Right lobe of liver (tissue), 6 donors: ENCODE data around the gene BABAM1. TPM values are rescaled to one million over a fixed set of nuclear protein-coding genes. Genes with fewer than 3 reads are reported as not detected.

ENCODE experiments used
- ATAC-seq, 4 donors: fragments of 200-7000 bp; cut with Tn5 transposase; one replicate each; pipeline ENCODE4 v1.9.1; 2020; ENCODE audit warnings: mild to moderate bottlenecking in 4 of 4, moderate library complexity in 4 of 4
- DNase-seq, 3 donors: peaks; one replicate each; pipeline ENCODE4 v3.0.0-alpha.2; 2020
- H3K27ac ChIP-seq, 3 donors: fragments of 200-600 bp; one replicate each; pipeline ENCODE4 v1.8.0; 2022
- H3K27me3 ChIP-seq, 2 donors: fragments of 200-600 bp; one replicate each; pipeline ENCODE4 v1.8.0; 2022
- H3K36me3 ChIP-seq, 4 donors: fragments of 200-600 bp; sonication (generic) in 1 of 4; one replicate each; pipeline versions ENCODE4 v1.5.1 to v1.8.0; 2017 to 2022; ENCODE audit warnings: control low read depth in 1 of 4
- H3K4me1 ChIP-seq, 4 donors: fragments of 200-600 bp; sonication (generic) in 1 of 4; one replicate each; pipeline versions ENCODE4 v1.5.1 to v1.8.0; 2017 to 2022; ENCODE audit warnings: control low read depth in 1 of 4
- H3K4me3 ChIP-seq, 3 donors: fragments of 200-600 bp; one replicate each; pipeline ENCODE4 v1.8.0; 2022
- H3K9me3 ChIP-seq, 4 donors: fragments of 200-600 bp; sonication (generic) in 1 of 4; one replicate each; pipeline versions ENCODE4 v1.5.1 to v1.8.0; 2017 to 2022; ENCODE audit warnings: control low read depth in 1 of 4
- CTCF ChIP-seq, 4 donors: fragments of 200-600 bp in 3 of 4; fragments of 450-650 bp in 1 of 4; IDR thresholded peaks; one replicate each; pipeline versions ENCODE4 v1.5.1 to v1.8.0; 2016 to 2022; ENCODE audit warnings: antibody characterized with exemption in 4 of 4, mild to moderate bottlenecking in 2 of 4
- POLR2A ChIP-seq: fragments of 450-650 bp; IDR thresholded peaks from one replicate; pipeline ENCODE4 v1.6.1; 2017; ENCODE audit warnings: antibody characterized with exemption, mild to moderate bottlenecking
- WGBS: methylation state at CpG from one replicate; pipeline ENCODE4 v1.1.6; 2018; ENCODE audit warnings: low coverage, low lambda C conversion rate; ENCODE audit not compliant: insufficient coverage; ENCODE audit errors: missing lambda C conversion rate; 5-methylcytosine and 5-hydroxymethylcytosine counted together
- intact Hi-C, 2 donors: fragments of 100-400 bp; cut with DNase I; formaldehyde crosslinking; loops; one replicate each; pipeline versions ENCODE4 v1.11.2 to v1.14.1; 2022
- total RNA-seq, 6 experiments: library from RNA; depleted of rRNA in 2 of 6; stranded (reverse); fragments of >200 nt in 2 of 6; fragmentation: NEBNext Ultra II Directional in 3 of 6; extraction: Animal tissue kit (Norgen Biotek cat#: 25700) in 3 of 6; gene quantifications; one replicate each; pipeline versions ENCODE4 v1.1.0 to v1.2.4, GENCODE V29; 2016 to 2023
- donor health status: DM: no; HTN: yes; CAD: no.
- donor health status: DM: no; HTN: no; CAD: no.
- donor health status: DM: no; HTN: no; CAD: no.
- donor health status: DM: no; HTN: yes; CAD: no.
- donor health status: DM: no; HTN: yes; CAD: no.

BABAM1 gene
- total RNA-seq, 6 experiments from 2014 or later = 29.2 to 51.3 (median 37.9) TPM

DNA sequence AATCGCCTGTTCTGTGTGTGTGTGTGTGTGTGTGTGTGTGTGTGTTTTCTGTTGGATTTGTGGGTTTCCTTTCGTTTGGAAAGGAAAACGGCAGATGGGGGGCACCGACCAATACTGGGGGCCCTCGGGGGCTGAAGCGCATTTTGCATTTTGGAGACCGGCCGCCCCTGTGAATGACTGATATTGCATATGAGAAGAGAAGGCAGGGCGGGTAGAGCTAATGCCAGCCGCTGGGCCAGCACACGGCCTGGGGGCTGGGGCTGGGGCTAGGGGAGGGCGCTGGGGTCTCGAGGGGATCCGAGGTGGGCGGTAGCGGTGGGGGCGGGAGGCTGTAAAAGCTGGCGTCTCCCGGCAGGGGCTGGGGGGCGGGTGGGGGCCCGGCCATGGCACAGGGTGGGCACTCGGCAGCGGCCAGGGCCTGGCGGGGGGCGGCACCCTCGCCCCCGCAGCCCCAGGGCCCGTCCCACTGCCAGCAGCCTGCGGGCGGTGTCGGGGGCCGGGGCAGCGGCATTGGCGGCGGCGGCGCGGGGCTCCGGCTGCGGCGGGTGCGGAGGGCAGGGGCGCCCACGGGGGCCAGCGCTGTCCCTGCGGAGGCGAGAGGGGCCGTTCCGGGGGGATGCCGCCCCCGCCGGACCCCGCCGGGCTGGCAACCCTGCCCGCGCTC, 56.2 kb downstream of the BABAM1 start:
- no peak overlapping the region for H3K4me3 ChIP-seq
- intact Hi-C loops = no loop called here
- H3K36me3 ChIP-seq = peaks cover 0 to 16% (median 6%) of the 10 kb centered on the region in 4 donors
- TF ChIP-seq CTCF (IDR thresholded peaks at IDR 0.05) (no peak), POLR2A (no peak)
- no peaks in the 10 kb centered on the region for H3K27me3 ChIP-seq
- H3K4me1 ChIP-seq = peaks cover 0 to 24% (median 10%) of the 10 kb centered on the region in 4 donors
- H3K9me3 ChIP-seq = no peaks in the 10 kb centered on the region
- WGBS = 44% methylated on average over 12 of the region's 56 CpGs
- DNase-seq (no peak), ATAC-seq (no peak)
- no peak overlapping the region for H3K27ac ChIP-seq

GRCh38 chr19:17323964-17324332, 56.7 kb downstream of the BABAM1 start:
- TF ChIP-seq CTCF (IDR thresholded peaks at IDR 0.05) (no peak), POLR2A (no peak)
- Histone ChIP-seq H3K36me3 (peaks cover 0 to 16% (median 6%) of the 10 kb centered on the region in 4 donors), H3K4me3 (no peak overlapping the region), H3K27ac (no peak overlapping the region), H3K9me3 (no peaks in the 10 kb centered on the region), H3K27me3 (no peaks in the 10 kb centered on the region), H3K4me1 (peaks cover 0 to 27% (median 10%) of the 10 kb centered on the region in 4 donors)
- ATAC-seq (peak in 1 of 4 donors; percentile 5), DNase-seq (no peak)
- intact Hi-C loops = no loop called here
- no CpG with 5 or more reads among the region's 7 CpGs for WGBS

- no CpG with 5 or more reads among the region's 28 CpGs for WGBS
- Histone ChIP-seq H3K27ac (no peak overlapping the region), H3K9me3 (no peaks in the 10 kb centered on the region), H3K4me3 (no peak overlapping the region), H3K4me1 (peaks cover 0 to 30% (median 10%) of the 10 kb centered on the region in 4 donors), H3K36me3 (peaks cover 0 to 12% (median 5%) of the 10 kb centered on the region in 4 donors), H3K27me3 (no peaks in the 10 kb centered on the region)
- no peak for TF ChIP-seq CTCF (IDR thresholded peaks at IDR 0.05)
- no peak for TF ChIP-seq POLR2A
- intact Hi-C loops = no loop called here
- ATAC-seq (no peak), DNase-seq (no peak)
Measured at GRCh38 chr19:17324357-17325114, 57.3 kb downstream of the BABAM1 start.

DNA sequence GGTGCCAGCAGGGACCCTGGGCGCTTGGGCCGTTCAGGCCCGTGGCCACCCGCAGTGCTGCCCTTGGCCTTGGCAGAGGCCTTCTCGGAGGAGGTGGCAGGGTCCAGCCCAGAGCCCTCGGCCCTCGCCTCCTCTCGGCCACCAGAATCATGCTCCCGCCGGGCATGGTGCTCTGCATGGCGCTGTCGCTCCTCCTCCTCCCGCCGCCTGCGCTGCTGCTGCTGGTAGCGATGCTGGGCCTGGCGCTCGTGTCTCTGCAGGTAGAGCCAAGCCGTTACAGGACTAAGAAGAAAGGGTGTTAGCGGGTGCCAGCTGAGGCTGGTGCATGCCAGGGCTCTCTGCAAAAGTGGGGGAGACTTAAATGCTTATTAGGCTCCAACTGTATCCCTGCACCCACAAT, 57.9 kb downstream of the BABAM1 start:
- Histone ChIP-seq H3K4me1 (peaks cover 0 to 30% (median 10%) of the 10 kb centered on the region in 4 donors), H3K4me3 (no peak overlapping the region), H3K9me3 (no peaks in the 10 kb centered on the region), H3K27ac (no peak overlapping the region), H3K36me3 (peaks cover 0 to 7% (median 3%) of the 10 kb centered on the region in 4 donors), H3K27me3 (no peaks in the 10 kb centered on the region)
- intact Hi-C loops = no loop called here
- WGBS = 82% methylated on average over 2 of the region's 20 CpGs
- TF ChIP-seq CTCF (IDR thresholded peaks at IDR 0.05) = no peak
- no peak for TF ChIP-seq POLR2A
- no peak for DNase-seq
- ATAC-seq = no peak
